ENCODE results near the gene ERCC6L.
"Not testable (repeated sequence)": the region's sequence is repeated elsewhere in the genome, so short reads cannot be mapped to it uniquely, and the experiment has no call there.

ERCC6L gene

DNA sequence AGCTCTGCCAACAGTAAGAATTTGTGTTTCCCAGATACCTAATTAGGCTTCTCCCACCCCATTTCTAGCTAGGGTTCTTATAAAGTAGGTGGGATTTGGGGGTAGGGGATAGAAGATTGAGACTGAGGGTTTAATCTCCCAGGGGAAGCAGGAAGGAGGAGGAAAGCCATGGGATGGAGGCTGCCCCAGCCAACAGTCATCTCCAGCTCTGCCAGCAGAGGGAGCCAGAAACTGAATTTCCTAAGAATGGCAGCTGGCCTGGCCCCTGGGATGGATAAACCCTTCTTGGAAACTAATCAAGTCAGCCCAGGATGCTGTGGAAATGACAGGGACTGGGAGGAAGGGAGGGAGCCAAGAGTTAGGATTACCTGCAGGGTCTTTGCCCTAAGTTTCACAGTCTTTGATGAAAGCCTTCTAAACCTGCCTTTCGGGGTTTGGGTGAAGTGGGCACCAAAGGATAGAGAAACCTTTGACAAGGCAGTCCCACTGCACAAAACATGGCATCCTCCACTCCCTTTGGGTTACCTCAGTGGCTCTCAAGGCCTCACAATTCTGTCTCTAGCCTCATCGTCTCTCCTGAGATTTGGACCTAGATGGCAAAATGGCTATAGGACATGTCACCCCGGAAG is 6.7 kb upstream of the ERCC6L start:
- peak; percentile 56 for DNase-seq

DNA sequence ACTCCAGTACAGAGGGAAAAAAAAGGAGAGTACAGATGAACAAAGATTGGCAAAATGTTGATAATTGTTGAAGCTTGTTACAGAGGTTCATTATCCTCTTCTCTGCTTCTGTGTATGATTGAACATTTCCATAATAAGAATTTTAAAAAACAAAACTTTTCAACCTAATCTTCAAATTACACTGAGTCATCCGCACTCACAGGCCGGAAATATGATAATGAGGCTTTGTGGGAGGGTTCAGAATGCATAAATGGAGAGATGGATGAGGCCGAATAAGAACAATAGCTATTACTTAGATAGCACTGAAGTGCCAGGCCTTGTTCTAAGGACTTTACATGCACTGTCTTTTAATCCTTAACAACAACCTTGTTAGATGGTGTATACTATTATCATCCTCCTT is 4.6 kb upstream of the ERCC6L start:
- DNase-seq, result no peak

DNA sequence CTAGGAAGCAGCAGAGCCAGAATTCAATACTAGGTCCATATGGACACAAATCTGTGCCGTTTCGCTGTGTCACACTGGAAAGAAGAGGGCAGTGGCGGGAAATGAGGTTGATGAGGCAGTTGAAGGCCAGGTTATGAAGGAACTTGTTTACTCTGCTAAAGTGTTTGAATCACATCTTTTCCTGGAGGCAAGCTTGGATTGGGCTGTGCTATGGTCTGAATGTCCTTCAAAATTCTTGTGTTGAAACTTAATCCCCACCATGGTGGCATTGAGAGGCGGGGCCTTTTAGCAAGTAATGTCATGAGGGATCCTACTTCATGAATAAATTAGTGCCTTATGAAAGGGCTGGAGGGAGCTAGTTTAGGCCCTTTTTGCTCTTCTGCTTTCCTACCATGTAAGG is 2.1 kb upstream of the ERCC6L start:
- DNase-seq, result no peak

DNA sequence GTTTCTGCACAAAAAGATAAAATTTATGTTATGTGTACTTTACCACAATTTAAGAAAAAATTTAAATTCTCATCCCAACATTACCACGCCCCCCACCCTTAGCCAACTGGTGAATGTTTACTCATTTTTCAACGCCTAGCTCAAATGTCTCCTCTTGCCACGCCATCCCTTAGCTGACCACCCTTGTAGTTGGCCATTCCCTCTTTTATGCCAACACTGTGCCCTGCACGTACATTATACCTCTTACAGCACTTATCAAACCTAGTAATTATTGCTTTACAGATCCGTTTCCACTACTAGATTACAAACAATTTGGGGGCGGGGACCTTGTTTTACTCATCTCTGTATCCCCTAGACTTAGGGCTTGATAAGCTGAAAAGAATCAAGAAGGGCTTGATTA is 644 bp downstream of the ERCC6L start:
- DNase-seq, result no peak

DNA sequence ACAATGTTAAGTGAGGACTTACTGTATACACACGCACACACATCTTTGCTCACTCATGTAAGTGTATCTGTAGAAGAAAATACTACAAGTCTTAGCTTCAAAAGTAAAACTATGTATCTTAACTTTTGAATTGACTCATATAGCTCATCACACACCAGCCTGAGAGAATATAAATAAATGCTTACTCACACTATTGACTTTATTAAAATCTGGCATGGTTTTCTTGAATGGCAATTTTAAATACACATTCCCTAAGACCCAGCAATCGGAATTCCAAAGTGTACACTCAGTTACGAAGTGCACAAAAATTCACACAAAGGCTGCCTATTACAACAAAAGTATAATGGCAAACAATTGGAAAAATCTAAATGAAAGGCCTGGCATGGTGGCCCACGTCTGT is 2.0 kb downstream of the ERCC6L start:
- no peak for DNase-seq

DNA sequence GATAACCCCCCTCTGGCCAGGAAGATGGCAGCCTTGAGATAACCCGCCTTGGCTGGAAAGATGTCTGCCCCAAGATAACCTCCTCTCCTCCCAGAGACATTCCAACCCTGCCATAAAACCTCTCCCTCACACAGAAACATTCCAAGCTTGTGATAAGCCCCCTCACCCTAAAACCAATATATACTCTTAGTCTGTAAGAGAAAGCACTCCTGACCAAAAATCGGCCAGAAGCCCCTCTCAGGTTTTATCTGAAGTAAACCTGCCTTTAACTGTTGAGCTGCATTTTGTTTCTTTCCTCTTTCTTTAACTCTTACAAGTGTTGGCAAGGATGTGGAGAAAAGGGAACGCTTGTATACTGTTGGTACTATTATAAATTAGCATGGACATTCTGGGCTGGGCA is 8.5 kb downstream of the ERCC6L start:
- no peak for DNase-seq

DNA sequence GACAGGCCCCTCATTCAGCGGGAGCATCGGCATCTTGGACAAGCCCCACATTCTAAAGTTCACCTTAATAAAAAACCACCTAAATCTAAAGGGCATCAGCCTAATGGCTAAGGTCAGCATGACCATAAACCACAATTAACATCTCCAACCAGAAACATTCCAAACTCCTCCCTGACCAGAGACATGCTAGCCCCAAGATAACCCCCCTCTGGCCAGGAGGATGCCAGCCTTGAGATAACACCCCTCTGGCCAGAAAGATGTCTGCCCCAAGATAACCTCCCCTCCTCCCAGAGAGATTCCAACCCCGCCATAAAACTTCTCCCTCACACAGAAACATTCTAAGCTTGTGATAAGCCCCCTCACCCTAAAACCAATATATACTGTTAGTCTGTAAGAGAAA is 18.5 kb downstream of the ERCC6L start:
- not testable (repeated sequence) for DNase-seq

DNA sequence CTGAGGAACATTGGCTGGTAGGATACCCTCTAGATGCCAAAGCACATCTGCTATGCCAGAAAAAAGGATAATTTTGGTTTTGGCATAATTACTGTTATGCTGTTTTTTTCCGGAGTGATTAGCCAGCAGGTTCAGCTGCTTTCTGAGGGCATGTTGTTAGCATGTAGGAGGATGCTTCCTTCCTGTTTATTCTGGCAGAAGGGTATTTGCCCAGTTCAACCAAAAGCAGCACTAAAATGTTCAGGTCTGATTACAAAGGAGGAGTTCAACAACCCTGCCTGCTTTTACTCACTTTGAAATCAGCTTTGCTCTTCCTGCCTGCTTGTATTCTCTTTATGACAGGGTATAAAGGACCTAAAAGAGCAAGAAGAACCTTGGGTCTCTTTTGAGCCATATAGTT is 21.9 kb downstream of the ERCC6L start:
- DNase-seq, result no peak

DNA sequence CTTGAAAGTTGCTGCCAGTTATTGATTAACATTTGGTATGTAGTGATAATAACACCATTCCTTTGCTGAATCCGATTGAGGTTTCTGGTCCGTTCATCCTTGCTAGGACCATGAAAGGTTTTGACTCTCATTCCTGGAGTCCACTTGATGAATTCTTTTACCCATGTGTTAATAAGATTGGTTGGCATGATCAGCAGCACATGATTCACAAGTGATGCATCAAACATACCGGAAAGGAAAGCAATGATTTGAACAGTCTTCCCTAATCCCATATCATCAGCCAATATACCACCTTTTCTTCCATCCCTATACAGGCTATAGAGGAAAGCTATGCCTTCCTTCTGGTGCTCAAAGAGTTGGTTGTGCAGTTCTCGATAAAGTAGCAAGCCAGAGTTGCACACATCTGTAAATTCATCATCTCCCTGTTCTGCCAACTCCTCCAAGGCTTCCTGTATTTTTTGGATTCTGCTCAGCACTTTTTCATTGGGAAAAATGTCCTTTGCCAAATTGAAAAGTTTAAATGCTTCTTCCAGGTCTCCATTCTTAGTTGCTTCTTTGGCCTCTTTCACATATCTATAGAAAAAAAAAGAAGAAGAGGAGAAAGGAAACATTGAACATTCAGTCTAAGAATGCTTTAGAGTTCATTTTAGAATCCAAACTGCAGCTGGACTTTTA is 30.6 kb downstream of the ERCC6L start:
- no peak for DNase-seq

DNA sequence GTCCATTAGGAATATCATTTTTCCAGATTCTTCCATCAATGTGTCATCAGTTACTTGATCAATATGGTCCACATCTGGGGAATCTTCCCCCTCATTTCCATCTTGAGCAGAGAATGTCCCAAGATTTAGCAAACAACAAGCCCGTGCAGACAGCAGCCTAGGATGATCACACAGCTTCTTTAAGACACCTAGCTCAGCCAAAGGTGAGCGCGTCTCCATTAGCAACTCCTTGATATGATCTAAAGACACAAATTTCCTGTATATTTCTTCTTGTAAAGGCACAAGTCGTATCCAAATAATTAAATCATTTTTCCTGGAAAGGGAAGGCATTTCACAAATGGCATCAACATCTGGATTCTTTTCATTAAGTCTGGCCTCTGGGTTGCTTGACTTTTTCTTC is 31.5 kb downstream of the ERCC6L start:
- no peak for DNase-seq

DNA sequence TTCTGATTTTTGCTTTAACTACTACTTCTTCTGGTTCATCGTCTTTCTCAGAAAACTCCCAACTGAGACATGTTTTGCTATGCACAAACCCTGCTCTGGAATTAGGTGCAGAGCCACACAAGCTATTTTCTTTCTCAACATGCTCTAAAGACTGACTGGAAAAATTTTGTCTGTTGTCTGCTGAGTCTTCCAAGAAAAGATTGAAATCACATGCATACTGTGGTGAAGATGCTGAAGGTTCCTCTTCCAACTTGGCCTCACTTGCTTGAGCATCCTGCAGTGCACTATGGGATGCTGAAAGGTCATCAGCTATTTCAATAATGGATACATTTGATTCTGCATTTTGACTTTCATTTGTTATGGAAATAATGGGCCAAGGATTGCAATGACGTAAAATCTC is 33.1 kb downstream of the ERCC6L start:
- DNase-seq, result no peak

DNA sequence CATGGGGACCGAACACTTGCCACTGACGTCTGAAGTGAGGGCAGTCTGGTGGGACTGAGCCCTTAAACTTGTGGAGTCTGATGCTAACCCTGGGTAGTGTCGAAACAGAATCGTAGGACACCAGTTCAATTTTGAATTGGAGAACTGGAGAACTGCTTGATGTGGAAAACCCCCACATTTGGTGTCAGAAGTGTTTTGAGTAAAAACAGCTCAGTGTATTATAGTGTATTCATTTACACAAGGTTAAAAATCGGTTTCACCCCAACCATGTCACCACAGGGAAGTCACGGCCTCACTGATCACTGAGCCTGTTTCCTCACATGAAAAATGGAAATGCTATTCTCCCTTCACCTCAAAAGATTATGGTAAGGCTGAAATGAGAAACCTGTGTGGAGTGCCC is 35.4 kb downstream of the ERCC6L start:
- peak; percentile 6 for DNase-seq

DNA sequence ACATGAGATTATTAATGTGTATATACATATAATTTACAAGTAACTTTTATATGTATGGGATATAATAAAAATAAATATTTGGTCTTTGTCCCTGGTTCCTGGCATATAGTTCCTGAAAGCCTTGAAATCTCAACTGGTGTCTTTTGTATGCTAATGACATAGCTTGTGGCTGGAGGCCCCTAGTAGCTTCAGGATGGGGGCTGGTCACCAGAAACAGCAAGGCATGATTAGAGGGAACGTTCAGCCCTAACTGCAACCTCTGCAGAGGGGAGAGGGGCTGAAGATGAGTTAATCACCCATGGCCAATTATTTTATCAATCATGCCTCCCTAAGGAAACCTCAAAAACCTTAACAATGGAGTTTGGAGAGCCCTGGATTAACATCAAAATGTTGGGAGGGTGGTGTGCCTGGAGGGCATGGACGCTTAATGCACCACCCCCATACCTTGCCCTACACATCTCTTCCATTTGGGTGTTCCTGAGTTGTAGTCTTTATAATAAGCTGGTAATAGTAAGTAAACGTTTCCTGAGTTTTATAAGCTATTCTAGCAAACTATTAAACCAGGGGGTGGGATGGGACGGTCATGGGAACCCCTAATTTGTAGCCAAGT is 35.9 kb downstream of the ERCC6L start:
- DNase-seq, result no peak

DNA sequence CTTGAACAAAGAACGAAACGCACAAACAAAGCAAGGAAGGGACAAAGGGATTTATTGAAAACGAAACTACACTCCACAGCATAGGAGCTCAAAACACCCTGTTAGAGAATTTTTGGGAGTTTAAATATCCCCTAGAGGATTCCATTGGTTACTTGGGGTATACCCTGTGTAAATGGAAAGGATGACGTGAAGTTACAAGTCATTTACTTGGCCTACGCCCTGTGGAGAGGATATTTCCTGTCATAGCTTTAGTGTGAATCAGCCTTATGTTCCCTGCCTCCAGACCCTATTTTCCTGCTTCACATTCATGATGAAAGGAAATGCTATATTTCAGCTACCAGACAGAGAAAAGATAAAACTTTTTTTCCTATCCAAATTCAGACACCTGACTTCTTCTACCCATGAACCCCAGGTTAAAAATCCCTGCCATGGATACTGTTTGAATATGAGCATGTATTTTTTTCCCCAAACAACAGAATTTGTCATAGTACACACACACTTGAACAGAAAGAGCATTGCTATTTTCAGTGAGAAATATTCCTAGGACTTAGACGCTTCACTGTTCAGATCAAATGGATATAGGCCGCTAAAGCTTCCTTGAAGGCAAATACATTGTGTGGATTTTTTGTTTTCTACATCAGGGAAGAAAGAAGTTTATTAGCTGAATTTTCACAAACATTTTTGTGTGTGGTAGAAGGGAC is 36.8 kb downstream of the ERCC6L start:
- DNase-seq, result no peak

DNA sequence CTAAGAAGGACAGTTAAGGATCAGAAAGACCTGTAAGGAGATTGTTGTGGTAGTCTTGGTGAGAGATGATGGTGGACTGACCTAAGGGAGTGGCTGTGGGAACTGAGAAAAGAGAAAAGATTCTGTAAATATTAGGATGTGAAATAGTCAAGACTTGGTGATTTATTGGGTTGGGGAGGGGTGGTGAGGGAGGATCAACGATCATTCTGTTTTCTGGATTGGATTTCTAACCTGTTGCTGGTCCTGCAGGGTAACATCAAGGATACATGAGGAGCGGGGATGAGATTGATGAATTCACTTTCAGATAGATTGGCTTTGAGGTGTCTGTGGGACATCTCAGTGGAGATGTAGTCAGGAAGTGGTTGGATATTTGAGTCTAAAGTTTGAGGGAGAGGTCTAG is 55.9 kb downstream of the ERCC6L start:
- no peak for DNase-seq

DNA sequence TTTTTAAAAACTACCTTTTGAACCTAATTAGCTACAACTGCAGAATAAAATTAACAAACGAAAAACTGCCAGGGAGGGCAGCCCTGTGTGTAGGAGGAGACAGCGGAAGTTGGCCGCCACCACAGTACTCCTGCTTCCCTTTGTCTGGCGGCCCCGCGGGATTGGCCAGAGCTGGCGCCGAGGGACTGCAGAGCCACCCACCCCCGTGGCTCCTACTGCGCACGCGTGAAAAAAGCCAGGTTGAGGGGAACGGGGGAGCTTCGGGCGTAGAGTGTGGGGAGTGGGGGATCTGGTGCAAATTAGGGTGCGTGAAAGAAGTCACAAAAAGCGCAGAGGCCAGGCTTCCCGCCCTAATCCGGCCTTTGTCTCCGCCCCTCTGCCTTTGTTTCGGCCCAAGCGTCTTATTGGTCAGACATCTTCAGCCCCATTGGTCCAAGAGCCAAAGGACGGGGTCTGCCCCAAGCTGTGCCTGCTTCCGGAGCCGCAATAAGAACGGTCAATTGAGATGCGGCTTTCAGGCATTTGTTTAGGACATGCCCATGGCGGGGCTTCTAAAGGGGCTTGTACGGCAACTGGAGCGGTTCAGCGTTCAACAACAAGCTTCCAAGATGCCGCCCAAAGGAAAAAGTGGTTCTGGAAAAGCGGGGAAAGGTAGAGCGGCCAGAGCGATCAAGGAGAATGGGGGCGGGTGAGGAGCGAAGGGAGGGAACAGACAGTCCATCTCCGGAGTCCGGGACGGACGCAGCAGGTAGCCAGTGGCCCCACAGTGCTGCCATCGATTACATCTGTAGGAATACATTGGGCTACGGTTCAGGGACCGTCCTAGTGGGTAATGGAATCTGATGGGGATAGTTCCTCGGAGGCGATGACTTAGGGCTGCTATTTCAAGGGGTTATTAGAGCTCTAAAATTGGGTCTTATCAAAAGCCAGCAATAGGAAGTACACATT is 57.4 kb downstream of the ERCC6L start, which contains the start of gene PIN4:
Gene PIN4, plus strand, starts transcription at position 580 of the 948 bp plus-strand sequence. Its CDS starts 29 bp downstream, at position 609.
- DNase-seq, result peak; percentile 94

DNA sequence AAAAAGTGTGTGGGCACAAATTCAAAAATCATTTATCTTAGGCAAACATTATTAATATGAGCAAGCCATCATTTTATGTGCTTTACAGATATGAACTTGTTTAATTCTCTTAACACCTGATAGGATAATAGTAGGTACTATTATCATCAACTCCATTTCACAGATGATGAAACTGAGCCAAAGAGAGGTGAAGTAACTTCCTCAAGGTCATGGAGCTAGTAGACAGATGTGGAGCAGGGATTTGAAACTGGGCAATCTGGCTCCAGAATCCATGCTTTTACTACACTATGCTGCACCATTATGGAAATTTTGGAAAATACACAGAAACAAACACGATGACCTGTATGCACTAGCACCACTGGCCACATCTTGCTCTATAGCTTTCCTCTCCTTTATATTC is 58.3 kb downstream of the ERCC6L start:
- no peak for DNase-seq

DNA sequence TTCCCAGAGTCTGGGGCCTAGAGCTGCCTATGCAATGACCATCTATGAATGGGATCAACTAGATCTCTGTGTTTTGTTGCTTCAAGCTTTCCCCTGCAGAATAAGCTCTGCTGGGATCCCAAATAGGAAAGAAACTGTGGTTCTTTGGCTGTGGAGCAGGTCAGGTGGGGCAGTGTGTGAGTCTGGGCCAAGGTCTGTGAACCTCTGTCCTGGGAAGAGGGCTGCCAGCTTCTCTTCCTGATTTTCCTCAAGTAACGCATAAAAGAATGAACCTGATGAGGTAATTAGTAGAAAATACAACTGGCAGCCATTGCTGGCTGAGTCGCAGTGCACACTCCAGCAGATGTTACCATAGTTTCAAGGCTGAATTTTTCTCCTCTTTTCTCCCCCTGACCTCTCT is 61.8 kb downstream of the ERCC6L start:
- no peak for DNase-seq

DNA sequence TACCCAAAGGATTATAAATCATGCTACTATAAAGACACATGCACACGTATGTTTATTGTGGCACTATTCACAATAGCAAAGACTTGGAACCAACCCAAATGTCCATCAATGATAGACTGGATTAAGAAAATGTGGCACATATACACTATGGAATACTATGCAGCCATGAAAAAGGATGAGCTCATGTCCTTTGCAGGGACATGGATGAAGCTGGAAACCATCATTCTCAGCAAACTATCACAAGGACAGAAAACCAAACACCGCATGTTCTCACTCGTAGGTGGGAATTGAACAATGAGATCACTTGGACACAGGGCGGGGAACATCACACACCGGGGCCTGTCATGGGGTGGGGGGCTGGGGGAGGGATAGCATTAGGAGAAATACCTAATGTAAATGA is 62.5 kb downstream of the ERCC6L start:
- not testable (repeated sequence) for DNase-seq

DNA sequence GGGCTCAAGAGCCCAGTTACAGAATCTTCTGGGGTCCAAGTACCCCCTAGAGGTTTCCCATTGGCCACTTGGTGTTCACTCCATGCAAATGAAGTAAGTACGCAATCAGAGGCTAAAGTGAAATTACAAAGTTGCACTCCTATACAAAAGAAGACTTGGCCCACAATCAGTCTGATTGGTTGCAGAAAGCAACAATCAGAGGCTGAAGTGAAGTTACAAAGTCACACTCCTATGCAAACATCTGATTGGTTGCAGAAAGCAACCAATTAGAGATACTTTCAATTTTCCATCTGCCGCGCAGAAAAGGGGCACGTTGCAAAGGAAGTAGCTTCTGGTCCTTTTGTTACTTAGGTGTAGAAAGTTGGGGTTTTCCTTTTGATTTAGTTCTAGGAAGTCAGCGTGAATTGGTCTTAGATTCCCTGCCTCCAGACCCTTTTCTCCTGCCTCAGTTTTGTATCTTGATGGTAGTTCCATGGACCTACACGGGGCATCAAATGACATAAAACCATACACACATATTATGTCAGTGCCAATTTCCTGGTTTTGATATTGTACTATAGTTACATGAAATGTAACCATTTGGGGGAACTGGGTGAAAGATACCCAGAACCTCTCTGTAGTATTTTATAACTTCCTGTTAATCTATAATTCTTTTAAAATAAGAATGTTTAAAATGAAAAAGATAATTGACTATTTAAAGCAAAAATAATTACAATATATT is 69.7 kb downstream of the ERCC6L start:
- peak; percentile 63 for DNase-seq

DNA sequence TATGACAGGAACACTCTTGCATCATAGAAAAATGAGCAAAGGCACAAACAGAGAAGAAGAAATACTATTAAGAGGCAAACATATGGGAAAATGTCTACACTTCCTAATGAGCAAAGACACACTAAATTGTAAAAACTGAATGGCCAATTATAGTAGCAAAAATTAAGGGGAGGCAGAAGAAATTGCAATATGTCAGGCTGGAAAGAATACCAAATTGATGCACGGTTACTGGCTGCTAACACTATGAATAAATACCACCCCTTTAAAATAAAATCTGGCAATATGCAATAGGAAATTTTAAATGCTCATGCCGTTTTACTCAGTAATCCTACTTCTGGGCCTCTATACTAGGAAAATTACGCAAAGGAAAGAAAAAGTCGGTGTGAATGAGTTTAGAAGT is 73.3 kb downstream of the ERCC6L start:
- DNase-seq, result no peak

DNA sequence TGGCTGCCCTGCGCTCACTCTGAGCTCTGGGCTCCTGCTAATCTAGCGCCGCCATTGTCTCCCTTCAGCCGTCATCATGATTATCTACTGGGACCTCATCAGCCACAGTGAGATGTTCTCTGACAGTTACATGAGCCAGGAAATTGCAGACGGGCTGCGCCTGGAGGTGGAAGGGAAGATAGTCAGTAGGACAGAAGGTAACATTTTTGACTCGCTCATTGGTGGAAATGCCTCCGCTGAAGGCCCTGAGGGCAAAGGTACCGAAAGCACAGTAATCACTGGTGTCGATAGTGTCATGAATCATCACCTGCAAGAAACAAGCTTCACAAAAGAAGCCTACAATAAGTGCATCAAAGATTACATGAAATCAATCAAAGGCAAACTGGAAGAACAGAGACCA is 79.1 kb downstream of the ERCC6L start:
- no peak for DNase-seq

All from activated CD4-positive, alpha-beta T cell treated with anti-CD3 and anti-CD28 coated beads, Interleukin-10, Interleukin-2, amounts not matched to agents 100 ng/mL and 50 ng/mL, durations not matched to agents 16 hours and 8 hours (primary cell).